Measurements from ENCODE around the gene MMEL1. TPM values are rescaled to one million over a fixed set of nuclear protein-coding genes. Genes with fewer than 3 reads are reported as not detected.

Gene MMEL1
- total and polyA plus RNA-seq, 11 donors: 0.30 to 2.6 (median 0.97) TPM; not detected in 5

DNA sequence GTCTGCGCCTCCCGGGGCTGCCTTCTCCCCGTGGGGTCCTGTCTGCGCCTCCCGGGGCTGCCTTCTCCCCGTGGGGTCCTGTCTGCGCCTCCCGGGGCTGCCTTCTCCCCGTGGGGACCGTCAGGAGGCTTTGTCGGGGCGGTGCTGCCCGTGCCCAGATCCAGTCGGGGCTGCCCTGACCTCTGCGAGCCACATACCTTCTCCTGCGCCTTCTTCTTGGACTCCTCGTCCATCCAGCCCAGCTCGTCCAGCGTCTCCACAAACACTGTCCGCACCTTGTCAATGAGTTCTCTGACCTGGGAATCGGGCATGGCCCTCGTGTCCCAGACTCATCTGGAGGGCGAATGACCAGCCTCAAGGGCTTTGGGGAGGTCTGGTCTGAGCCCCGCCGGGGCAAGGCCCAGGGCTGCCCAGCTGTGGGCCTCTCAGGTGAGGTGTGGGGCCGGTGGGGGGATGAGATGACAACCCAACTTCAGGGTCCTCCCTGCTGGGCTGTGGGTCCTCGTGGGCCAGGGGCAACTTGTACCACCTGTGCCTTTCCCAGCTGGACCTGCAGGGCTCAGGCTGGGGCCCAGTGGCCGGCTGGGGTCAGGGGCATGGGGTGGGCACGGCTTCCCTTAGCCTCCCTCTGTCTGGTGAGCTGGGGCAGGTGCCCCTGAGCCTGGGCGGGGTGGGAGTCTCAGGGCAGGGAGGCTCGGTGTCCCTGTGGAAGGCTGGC is 36.8 kb downstream of the MMEL1 start:
- peaks cover 0 to 22% (median 10%) of the 10 kb centered on the region in 12 donors for H3K9me3 ChIP-seq
- H3K36me3 ChIP-seq: no peaks in the 10 kb centered on the region
- 80 to 90% (median 86%) methylated on average over 20 to 31 of the region's 31 CpGs for WGBS, 4 donors
- no peak overlapping the region for H3K27ac ChIP-seq
- intact Hi-C loops (cut with DNase I): no loop called here
- peak in 2 of 5 donors; percentile 18 to 55 for DNase-seq
- peaks cover 0 to 5% (median 0%) of the 10 kb centered on the region in 9 donors for H3K27me3 ChIP-seq
- TF ChIP-seq POLR2A (IDR thresholded peaks at IDR 0.05): no peak
- TF ChIP-seq, protein P1, sequence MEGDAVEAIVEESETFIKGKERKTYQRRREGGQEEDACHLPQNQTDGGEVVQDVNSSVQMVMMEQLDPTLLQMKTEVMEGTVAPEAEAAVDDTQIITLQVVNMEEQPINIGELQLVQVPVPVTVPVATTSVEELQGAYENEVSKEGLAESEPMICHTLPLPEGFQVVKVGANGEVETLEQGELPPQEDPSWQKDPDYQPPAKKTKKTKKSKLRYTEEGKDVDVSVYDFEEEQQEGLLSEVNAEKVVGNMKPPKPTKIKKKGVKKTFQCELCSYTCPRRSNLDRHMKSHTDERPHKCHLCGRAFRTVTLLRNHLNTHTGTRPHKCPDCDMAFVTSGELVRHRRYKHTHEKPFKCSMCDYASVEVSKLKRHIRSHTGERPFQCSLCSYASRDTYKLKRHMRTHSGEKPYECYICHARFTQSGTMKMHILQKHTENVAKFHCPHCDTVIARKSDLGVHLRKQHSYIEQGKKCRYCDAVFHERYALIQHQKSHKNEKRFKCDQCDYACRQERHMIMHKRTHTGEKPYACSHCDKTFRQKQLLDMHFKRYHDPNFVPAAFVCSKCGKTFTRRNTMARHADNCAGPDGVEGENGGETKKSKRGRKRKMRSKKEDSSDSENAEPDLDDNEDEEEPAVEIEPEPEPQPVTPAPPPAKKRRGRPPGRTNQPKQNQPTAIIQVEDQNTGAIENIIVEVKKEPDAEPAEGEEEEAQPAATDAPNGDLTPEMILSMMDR (IDR thresholded peaks at IDR 0.05): no peak
- H3K4me1 ChIP-seq: peaks cover 0 to 17% (median 6%) of the 10 kb centered on the region in 12 donors
- no peak overlapping the region for H3K4me3 ChIP-seq
- no peak for ATAC-seq

DNA sequence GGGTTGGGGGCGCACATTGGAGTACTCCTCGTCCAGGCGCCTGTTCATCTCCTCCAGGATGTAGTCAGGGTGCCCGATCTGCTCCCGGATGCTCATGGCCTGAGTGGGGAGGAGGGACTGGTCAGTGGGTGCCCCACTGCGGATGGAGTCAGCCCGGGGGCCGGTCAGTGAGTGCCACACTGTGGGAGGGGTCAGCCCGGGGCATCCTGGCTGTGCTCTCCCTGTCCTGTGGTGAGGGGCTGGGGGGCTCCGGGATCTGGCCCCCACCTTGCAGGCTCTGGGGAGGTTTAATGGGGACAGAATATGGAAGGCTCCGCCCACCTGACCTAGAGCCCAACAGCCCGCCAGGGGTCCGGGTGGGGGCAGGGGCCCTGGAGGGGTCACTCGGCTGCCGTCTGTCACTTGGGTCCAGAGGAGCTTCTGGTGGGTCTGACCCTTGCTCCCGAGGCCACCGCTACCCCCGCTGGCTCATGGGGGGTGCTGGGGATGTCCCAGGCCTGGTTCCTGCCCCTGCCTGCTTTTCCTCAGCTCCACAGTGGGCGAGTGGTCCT is 37.5 kb downstream of the MMEL1 start:
- Histone ChIP-seq H3K27me3 (peaks cover 0 to 5% (median 0%) of the 10 kb centered on the region in 9 donors), H3K4me3 (no peak overlapping the region), H3K4me1 (peaks cover 0 to 17% (median 6%) of the 10 kb centered on the region in 12 donors), H3K36me3 (no peaks in the 10 kb centered on the region), H3K9me3 (peaks cover 0 to 22% (median 10%) of the 10 kb centered on the region in 12 donors), H3K27ac (no peak overlapping the region)
- no peak for ATAC-seq
- 79 to 91% (median 83%) methylated on average over 11 to 19 of the region's 19 CpGs for WGBS, 4 donors
- intact Hi-C loops (cut with DNase I): no loop called here
- peak in 2 of 5 donors; percentile 22 to 57 for DNase-seq
- TF ChIP-seq, protein P1 (IDR thresholded peaks at IDR 0.05): no peak
- TF ChIP-seq POLR2A (IDR thresholded peaks at IDR 0.05): no peak

DNA sequence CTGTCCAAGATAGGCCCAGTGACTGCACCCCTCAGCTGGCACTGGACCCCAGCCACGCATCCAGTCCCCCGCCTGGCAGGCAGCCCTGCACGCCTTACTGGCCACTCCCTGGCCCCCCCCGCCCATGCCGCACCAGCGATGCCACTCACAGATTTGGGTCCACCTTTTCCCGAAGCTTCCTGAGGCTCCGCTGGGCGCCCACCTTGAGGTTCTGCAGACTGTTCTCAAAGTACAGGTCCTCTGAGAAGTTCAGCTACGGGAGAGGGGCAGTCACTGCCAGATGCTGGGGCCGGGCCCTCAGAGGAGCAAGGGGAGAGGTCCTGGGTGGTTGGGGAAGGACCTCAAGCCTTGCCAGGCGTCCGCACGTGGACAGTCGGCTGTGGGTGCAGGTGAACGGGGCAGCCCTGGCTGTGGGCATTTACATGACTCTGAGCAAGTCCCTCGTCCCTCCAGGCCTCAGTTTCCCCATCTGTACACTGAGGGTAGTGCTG is 38.1 kb downstream of the MMEL1 start:
- H3K9me3 ChIP-seq: peaks cover 0 to 21% (median 10%) of the 10 kb centered on the region in 12 donors
- H3K4me3 ChIP-seq: no peak overlapping the region
- TF ChIP-seq, protein P1 (IDR thresholded peaks at IDR 0.05): no peak
- no peak for TF ChIP-seq POLR2A (IDR thresholded peaks at IDR 0.05)
- intact Hi-C loops (cut with DNase I): no loop called here
- peaks cover 0 to 5% (median 0%) of the 10 kb centered on the region in 9 donors for H3K27me3 ChIP-seq
- no peak overlapping the region for H3K27ac ChIP-seq
- WGBS, 4 donors: 89 to 95% (median 89%) methylated on average over 16 to 17 of the region's 17 CpGs
- ATAC-seq: no peak
- peaks cover 0 to 17% (median 6%) of the 10 kb centered on the region in 12 donors for H3K4me1 ChIP-seq
- peak in 1 of 5 donors; percentile 18 for DNase-seq
- H3K36me3 ChIP-seq: peaks cover 0 to 2% (median 0%) of the 10 kb centered on the region in 9 donors

Data from heart left ventricle (tissue), 16 donors.